HG03460 (cell line): ENCODE results near the gene GIPC3.
"Not testable (repeated sequence)": the region's sequence is repeated elsewhere in the genome, so short reads cannot be mapped to it uniquely, and the experiment has no call there.

Source experiments
- ATAC-seq: cut with Tn5 transposase; IDR thresholded peaks from one replicate; pipeline ENCODE4 v1.9.1; 2021; ENCODE audit not compliant: unreplicated experiment

GIPC3 gene

GRCh38 chr19:3550947-3551791 lies 34.1 kb upstream of the GIPC3 start:
- ATAC-seq = no peak

DNA sequence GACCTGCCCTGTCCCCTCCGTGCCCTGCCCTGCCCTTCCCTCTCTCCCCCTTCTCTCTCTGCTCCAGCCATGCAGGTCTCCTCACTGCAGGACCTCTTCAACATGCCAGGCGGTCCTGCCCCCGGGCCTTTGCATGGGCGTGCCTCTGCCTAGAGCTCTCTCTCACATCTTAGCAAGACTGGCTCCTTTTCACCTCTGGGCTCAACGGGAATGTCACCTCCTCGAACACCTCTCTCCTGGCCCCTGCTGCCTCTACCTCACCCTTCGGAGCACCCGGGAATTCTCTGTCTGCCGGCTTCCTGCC lies 33.5 kb upstream of the GIPC3 start:
- ATAC-seq = no peak

DNA sequence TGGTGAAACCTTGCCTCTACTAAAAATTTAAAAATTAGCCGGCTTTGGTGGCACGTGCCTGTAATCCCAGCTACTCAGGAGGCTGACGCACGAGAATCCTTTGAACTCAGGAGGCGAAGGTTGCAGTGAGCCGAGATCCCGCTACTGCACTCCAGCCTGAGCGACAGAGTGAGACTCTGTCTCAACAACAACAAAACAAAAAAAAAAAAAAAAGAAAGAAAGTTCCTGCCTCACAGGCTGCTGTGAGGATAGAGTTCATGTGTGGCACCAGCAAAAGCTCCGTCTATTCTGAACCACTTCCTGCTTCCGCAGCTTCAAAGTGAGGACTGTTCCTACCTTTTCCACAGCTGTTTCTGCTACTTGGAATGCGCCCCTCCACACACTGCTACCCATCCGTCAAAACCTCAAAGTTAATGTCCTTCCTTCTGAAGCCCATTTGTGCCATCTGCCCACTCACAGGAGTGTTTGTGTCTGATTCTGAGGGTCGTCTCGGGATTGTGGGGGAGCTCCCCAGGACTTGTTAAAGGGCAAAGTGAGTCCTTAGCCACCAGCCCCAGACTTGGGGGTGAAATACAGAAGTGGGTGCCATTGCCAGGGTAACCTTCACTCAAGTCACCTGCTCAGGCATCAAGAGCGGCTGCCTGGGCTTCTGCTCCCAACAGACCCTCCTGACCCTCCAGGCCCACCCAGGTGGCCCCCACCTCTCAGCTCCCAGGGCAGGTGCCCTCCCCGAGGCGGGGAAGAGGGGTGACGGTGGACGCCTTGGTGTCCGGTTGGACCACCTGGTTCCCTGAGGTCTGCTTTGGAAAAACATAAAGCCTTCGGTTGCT lies 30.8 kb upstream of the GIPC3 start:
- no peak for ATAC-seq

DNA sequence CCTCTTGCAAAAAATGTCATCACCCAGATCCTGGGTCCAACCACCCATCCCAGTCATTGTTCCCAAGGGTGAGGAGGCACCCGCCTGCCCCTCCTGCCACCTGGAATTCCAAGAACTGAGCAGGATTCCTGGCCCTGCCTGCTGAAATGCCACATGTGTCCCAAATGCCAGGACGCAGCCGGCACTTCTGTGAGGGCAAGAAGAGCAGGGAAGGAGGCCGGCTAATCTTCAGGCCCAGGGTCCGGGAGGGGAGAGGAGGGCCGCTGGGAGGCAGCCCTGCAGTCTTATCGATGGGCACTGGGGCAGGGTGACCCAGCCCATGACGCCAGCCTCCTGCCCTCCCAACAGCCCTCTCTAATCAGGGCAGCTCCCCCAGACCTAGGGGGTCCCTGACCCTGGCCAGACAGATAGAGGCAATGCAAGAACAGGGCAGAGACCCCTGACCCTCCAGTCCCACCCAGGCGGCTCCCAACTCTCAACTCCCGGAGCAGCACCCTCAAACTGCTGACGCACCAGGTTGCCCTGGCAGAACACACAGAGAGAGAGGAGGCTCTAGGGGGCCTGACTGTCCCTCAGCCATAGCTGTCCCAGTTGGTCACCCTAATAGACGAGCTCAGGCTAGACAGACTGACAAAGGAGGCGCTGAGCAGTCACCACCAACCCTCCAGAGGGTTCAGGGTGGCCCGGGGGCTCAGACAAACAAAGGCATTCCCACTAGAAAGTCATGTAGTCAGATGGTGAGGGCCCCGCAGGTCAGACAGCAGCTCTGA lies 29.4 kb upstream of the GIPC3 start:
- ATAC-seq = no peak

DNA sequence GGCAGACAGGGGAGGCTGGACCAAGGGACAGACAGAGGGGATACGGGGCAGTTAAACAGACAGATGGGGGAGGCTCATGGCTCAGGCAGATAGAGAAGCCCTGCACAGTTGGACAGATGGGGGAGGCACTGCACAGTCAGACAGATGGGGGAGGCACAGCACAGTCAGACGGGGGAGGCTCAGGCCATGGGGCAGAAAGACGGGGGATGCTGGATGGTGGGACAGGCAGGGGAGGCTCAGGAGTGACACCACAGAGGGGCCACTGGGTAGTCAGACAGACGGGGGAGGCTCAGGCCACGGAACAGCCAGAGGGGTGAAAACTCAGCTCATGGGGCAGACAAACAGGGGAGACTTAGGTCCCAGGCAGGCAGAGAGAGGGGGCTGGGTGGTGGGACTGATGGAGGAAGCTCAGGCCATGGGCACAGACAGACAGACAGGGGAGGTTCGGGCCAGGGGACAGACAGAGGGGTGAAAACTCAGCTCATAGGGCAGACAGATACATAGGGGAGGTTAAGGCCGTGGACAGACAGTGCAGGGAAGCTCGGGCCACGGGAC lies 28.8 kb upstream of the GIPC3 start:
- no peak for ATAC-seq

GRCh38 chr19:3556978-3557460 lies 28.3 kb upstream of the GIPC3 start:
- peak; percentile 31 for ATAC-seq

DNA sequence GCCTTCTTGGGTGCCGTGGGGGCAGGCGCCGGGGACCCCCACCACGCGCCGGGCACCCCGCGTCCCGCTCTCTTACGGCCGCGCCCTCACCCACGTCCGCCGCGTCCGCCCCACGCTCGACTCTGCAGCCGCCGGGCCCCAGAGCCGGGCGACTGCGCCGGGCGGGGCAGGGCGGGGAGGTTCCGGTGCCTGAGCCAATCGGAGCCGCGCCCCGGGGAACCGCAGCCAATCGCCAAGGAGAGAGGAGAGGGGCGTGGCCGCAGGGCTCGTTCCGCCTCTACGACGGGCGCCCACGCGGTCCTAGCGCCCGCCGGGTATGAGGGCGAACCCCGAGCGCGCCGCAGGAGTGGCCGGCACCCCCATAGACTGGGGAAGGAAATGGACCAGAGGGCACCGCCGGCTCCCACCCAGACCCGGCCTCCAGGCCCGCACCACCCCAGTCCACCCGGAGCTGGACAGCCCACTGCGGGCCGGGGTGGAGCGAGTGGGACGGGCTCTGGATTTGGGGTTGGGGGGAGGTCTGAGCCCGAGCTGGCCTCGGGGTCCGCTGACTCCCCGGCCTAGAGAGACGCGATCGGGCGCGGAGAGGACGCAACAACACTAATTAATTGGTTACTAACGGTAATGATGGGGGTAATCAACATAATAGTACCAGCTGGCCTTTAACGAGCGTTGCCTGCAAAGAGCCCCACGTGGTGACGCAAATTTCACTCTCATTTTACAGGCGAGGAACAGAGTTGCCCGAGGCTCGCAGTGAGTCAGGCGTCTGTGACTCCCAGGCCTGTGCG lies 27.6 kb upstream of the GIPC3 start, which contains the start of gene MFSD12:
MFSD12 (minus strand) TSS at position 126 of the 788 bp plus-strand sequence. CDS start 183 bp downstream, outside the sequence.
- peak; percentile 81 for ATAC-seq

GRCh38 chr19:3563709-3564524 lies 21.4 kb upstream of the GIPC3 start:
- ATAC-seq = no peak

DNA sequence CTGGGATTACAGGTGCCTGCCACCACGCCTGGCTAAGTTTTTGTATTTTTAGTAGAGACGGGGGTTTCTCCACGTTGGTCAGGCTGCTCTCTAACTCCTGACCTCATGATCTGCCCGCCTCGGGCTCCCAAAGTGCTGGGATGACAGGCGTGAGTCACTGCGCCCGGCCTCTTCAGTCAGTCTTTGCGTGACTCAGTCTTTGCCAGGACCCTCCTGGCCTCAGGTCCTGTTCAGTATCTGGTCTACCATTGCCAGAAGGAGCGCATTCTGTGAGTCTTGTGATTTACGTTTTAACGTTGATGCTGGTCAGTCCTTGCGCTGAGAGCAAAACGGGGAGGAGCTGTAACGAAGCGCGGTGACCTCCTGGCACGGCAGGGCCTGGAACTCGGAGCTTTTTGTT lies 20.1 kb upstream of the GIPC3 start:
- no peak for ATAC-seq

- ATAC-seq = not testable (repeated sequence)
These were observed 15.2 kb upstream of the GIPC3 start for GRCh38 chr19:3570042-3570441.

DNA sequence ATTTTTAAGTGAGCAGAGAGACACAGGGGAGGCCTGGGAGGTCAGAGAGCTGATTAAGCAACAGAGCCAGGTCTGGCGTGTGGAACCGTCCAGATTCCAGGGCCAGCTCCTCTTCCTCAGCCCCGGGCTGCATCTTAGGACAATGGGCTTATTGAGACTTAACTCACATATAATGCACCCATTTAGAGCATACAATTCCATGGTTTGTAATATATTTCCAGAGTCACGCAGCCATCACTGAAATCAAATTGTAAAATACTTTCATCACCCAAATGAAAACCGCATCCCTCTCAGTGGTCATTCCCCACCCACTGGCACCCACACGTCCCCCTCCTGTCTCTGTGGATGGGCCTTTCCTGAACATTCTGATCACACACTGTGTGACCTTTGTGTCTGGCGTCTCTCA lies 14.7 kb upstream of the GIPC3 start:
- no peak for ATAC-seq

GRCh38 chr19:3572132-3572854 lies 13.0 kb upstream of the GIPC3 start:
- peak; percentile 85 for ATAC-seq

DNA sequence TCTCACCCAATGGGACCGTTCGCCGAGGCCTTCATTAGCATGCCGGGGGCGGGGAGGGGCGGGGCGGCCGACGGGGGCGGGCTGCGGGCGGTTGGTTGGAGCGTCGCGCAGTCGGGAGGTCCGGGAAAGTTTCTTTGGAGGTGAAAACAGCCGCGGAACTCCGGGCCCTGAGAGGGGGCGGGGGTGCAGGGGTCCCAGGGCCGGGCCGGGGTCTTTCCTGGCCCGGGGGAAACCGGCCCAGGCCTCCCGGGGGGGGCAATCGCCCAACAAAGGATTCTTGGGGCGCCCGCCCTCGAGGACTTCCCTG lies 12.5 kb upstream of the GIPC3 start, which contains the start of gene HMG20B:
HMG20B (plus strand) TSS at position 90 of the 307 bp plus-strand sequence. CDS start 366 bp downstream, outside the sequence.
- no peak for ATAC-seq

DNA sequence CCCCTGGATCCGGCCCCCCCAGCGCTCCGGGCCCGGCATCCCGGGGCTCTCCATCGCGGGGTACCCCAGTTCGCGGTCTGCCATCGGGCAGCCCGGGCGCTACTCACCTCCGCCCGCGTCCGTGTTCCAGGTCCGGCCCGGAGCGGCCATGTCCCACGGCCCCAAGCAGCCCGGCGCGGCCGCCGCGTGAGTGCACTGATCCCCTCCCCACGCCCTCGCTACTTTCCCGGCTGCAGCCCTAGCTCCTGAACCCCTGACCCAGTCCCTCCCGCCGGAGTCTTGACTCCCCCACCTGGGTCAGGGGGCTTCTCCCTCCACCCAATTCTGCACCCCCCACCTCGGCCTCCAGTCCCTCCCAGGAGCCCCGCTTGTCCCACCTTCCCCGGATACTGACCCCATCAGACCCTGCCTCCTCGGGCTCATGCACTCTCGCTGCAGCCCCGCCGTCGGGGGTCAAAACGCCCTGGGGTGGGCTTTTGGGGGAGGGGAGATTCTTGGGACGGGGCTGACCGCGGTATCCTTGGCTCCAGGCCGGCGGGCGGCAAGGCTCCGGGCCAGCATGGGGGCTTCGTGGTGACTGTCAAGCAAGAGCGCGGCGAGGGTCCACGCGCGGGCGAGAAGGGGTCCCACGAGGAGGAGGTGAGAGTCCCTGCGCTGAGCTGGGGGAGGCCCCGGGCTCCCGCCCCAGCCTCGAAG lies 12.0 kb upstream of the GIPC3 start:
- no peak for ATAC-seq

DNA sequence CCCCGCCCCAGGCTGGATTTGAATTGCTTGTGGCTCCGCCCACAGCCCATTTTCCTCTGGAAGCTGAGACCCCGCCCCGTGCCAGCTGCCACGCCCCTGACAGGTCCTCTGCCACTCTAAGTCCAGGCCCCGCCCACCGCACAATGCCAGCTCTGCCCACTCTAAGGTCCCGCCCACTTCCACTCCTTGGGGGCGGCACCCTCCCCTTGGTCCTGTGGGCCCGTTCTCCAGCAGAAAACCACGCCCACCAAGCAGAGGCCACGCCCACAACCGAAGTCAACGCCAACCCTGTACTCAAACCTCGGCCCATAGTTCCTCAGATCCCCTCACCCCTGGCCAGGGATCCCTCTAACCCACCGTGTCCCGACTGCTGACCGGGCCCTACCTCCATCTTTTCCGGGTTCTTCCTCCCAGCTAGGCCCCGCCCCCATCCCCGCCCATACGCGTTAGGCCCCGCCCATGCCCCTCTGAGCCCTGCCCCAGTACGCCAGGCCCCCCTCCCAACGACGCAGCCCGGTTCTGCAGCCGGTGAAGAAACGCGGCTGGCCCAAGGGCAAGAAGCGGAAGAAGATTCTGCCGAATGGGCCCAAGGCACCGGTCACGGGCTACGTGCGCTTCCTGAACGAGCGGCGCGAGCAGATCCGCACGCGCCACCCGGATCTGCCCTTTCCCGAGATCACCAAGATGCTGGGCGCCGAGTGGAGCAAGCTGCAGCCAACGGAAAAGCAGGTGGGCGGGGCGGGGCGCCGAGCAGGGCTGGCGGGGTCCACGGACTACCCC lies 11.2 kb upstream of the GIPC3 start:
- ATAC-seq = no peak

GRCh38 chr19:3575260-3575741 lies 10.0 kb upstream of the GIPC3 start:
- ATAC-seq = no peak
